ENCODE results near the gene C16orf90.

Gene C16orf90

GRCh38 chr16:3465911-3466584 is 29.2 kb downstream of the C16orf90 start:
- no peak for DNase-seq (ENCODE audit: low read depth)

GRCh38 chr16:3465301-3465700 is 30.0 kb downstream of the C16orf90 start:
- no peak for DNase-seq (ENCODE audit: low read depth)

- DNase-seq (ENCODE audit: low read depth): peak; percentile 22
Measured at GRCh38 chr16:3461151-3461550, 34.1 kb downstream of the C16orf90 start.

GRCh38 chr16:3460585-3460984 is 34.7 kb downstream of the C16orf90 start:
- no peak for DNase-seq (ENCODE audit: low read depth)

GRCh38 chr16:3460121-3460520 is 35.2 kb downstream of the C16orf90 start:
- no peak for DNase-seq (ENCODE audit: low read depth)

GRCh38 chr16:3459401-3460090 is 35.7 kb downstream of the C16orf90 start:
- DNase-seq (ENCODE audit: low read depth): no peak

- no peak for DNase-seq (ENCODE audit: low read depth)
Measured at GRCh38 chr16:3458852-3459361, 36.4 kb downstream of the C16orf90 start.

GRCh38 chr16:3458278-3458851 is 36.9 kb downstream of the C16orf90 start:
- no peak for DNase-seq (ENCODE audit: low read depth)

- peak; percentile 85 for DNase-seq (ENCODE audit: low read depth)
Measured at GRCh38 chr16:3457434-3458252, 37.6 kb downstream of the C16orf90 start.

- DNase-seq (ENCODE audit: low read depth): no peak
Measured at GRCh38 chr16:3454631-3455147, 40.6 kb downstream of the C16orf90 start.

GRCh38 chr16:3454093-3454492 is 41.2 kb downstream of the C16orf90 start:
- DNase-seq (ENCODE audit: low read depth): no peak

- no peak for DNase-seq (ENCODE audit: low read depth)
Measured at GRCh38 chr16:3444032-3444388, 51.3 kb downstream of the C16orf90 start.

Measured in stimulated activated CD8-positive, alpha-beta memory T cell treated with anti-CD3 and anti-CD28 coated beads, Interleukin-12 subunit alpha, Interleukin-12 subunit beta, amount 100 ng/mL, for 4 hours (primary cell).